Fibroblast of skin of right quadriceps (primary cell): Measurements from ENCODE around the gene ATP8A1.
A peak's percentile ranks its signal among the peaks of the same experiment; 100 is the strongest.

Experiments
- DNase-seq: peaks from one replicate; pipeline ENCODE4 v3.0.0-alpha.2; 2013

Gene ATP8A1

GRCh38 chr4:42562016-42562415 lies 94.9 kb downstream of the ATP8A1 start:
- DNase-seq = no peak

GRCh38 chr4:42561031-42561430 lies 95.9 kb downstream of the ATP8A1 start:
- no peak for DNase-seq

DNA sequence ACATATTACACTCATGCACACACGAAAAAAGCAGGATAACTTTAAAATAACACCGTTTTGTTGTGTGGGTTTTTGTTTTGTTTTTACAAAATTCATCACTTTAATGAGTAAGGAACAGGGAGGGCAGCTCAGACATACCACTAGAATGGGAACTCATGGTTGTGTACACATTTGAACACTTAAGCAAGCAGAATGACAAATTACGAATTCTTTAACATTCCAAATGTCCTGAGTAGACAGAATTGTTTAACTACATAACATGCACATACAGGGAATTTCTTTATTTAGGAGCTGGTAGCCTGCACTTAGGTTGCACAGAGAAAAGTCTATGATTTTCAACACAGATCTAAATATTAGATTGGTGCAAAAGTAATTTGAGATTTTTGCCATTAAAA lies 96.4 kb downstream of the ATP8A1 start:
- DNase-seq = no peak

- DNase-seq = no peak
These were observed 98.7 kb downstream of the ATP8A1 start for GRCh38 chr4:42558156-42558555.

- DNase-seq = peak; percentile 13
These were observed 101.1 kb downstream of the ATP8A1 start for GRCh38 chr4:42555828-42556227.

DNA sequence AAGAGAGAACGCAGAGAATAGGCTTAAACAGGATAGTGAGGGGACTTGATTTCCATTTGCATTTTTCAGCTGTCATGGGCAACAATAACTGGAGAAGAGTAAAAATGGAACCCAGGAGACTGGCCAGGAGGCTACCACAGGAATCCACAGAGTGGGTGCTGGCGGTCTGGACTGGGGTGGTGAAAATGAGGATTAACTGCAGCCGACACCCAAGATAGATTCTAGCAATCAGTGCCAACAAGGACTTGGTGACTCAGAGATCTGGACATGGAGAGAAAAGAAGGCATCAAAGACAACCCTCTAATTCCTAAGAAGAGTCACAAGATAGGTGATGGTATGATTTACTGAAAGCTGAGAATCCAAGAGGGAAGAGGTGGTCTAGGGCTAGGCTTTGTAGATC lies 102.8 kb downstream of the ATP8A1 start:
- no peak for DNase-seq

GRCh38 chr4:42549896-42550295 lies 107.0 kb downstream of the ATP8A1 start:
- no peak for DNase-seq

DNA sequence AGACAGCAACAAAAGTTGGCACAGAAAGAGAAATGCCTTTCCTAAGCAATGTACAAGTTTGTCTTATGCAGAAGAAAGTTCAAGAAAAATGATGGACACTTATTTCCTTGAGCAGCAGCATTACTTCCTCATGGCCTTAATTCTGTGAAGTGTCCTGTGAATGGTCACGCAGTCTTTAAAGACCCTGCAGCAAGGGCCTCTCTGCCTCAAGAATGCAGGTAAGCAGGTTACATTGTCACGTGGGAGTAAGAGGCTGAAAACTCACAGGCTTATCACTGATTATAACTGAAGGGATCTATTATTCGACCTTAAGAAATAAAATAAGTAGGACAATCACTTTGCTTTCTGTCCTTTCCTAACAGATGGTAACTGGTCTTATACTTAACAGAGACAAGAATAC lies 109.1 kb downstream of the ATP8A1 start:
- DNase-seq = no peak

DNA sequence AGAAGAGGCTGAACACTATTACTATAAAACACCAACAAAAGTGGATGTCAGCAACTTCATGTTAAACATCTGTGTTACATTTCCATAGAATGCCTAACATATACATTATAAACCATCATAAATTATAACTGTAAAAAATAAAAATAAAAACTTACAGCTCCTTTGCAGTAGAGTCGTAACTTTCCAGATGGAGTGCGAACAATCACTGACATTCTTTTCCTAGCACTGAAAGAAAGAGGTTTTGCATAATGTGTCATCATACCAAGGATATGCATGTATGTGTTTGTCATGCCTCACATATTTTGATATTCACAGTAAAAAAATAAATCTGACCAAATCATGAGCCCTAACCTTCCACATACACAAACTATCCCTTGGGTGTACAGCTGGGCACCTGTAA lies 113.1 kb downstream of the ATP8A1 start:
- peak; percentile 67 for DNase-seq

GRCh38 chr4:42543126-42543525 lies 113.8 kb downstream of the ATP8A1 start:
- DNase-seq = peak; percentile 1

- no peak for DNase-seq
These were observed 115.3 kb downstream of the ATP8A1 start for GRCh38 chr4:42541647-42542046.

DNA sequence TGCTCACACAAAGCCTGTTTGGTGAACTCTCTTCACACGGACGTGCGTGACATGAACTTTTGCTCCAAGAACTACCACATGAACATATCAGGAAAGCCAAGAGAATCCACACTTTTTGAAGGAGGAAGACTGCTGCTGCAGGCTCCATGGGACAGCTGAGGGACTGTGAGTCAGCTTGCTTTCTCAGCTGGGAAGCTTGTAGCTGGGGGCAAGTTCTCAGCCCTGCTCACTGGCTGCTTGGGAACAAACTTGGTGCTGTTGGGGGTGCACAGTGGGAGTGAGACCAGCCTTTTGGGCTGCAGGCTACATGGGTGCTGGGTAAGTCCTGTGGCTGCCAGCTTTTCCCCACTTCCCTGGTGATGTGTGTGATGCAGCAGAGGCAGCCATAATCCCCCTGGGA lies 123.9 kb downstream of the ATP8A1 start:
- no peak for DNase-seq

- DNase-seq = no peak
These were observed 125.4 kb downstream of the ATP8A1 start for GRCh38 chr4:42531341-42532030.

- no peak for DNase-seq
These were observed 133.7 kb downstream of the ATP8A1 start for GRCh38 chr4:42523066-42523718.

DNA sequence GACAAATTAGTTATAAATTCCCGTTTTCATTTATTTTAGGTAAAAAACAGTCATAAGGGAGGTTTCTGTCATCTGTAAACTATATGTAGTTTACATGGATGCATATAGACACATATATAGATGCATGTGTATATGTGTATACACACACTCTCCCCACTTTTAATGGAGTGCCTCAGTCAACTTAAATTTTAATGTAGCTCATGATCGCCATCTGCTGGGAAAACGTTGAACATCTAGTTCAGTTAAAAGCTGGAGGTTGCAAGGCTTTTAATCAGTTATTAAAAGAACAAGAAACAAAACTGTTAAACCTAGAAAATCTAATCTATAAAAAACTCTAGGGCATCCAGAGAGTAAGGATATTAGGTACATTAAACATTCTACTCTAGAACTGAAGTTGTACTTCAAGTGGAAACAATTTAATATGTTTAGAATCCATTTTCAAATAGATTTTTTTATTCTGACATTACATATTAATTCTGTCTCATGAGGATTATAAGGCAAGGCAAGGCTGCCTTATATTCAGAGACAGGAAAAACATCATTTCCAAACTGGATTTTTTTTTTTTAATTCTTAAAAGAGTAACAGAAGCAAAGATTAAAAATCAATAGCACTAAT lies 137.0 kb downstream of the ATP8A1 start:
- peak; percentile 41 for DNase-seq

GRCh38 chr4:42515156-42515884 lies 141.6 kb downstream of the ATP8A1 start:
- peak; percentile 59 for DNase-seq

DNA sequence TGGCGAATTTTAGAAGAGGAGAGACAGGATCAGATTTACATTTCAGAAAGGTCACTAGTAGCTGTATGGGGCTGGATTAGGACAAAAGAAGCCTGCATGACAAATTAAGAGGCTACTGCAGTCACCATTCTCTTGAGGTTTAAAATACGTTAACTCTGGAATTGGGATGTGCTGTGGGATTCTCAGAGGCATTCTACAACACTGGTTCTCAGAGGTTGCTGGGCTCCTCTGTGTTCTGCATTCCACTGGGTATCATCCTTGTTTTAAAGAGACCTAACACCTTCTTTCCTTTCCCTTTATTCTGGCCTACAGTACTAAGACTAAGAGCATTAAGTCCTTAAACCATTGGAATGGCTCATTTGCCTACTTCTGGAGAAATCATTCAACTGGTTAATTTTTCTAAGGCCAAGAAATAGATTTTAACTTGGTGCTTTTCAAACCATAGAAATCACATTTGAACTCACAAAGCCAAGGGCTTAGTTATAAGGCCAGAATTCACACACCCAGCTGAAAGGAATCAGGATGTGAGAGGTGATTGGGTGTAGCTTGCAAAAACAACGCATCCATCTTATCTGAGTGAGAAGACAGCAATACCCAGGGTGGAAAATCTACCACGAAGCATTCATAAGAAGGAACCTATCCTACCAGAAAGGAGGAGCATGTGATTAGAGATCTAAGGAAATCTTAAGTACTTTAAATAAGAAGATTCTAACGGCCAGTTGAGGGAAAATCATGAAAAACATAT lies 143.0 kb downstream of the ATP8A1 start:
- no peak for DNase-seq

GRCh38 chr4:42512226-42512625 lies 144.7 kb downstream of the ATP8A1 start:
- no peak for DNase-seq

DNA sequence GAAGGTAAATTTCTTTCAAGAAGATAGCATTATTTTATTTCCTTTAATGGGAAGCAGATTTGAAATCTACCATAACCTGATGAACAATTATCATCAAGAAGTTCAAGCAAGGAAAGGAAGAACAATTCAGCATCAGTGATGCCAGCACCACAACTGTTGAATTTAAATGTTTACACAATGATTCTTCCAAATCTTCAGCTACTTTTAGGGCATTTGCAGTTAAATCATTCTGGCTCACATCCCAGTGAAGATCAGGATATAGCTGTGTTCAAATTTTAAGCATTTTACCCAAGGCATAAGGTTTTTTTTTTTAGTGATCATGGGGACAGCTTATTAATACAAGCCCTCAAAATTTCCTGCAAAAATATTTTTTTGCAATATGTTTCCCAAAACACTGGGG lies 146.7 kb downstream of the ATP8A1 start:
- no peak for DNase-seq

- no peak for DNase-seq
These were observed 155.1 kb downstream of the ATP8A1 start for GRCh38 chr4:42501624-42502401.

- no peak for DNase-seq
These were observed 158.9 kb downstream of the ATP8A1 start for GRCh38 chr4:42498040-42498439.
